Parathyroid adenoma (tissue), 2 donors: Measurements from ENCODE around the gene HSPH1.

Experiments
- H2AFZ ChIP-seq: fragments of 300-600 bp; sonication (generic); one replicate; pipeline ENCODE4 v1.7.0; 2017; ENCODE audit warnings: antibody characterized with exemption, mild to moderate bottlenecking
- H3K27ac ChIP-seq: fragments of 300-600 bp; sonication (generic); one replicate; pipeline ENCODE4 v1.7.0; 2017
- H3K27me3 ChIP-seq: fragments of 300-600 bp; sonication (generic); one replicate; pipeline ENCODE4 v1.7.0; 2017; ENCODE audit warnings: low read length; ENCODE audit not compliant: control insufficient read depth, insufficient read depth
- H3K36me3 ChIP-seq: fragments of 300-600 bp; sonication (generic); one replicate; pipeline ENCODE4 v1.7.0; 2017; ENCODE audit warnings: low read length; ENCODE audit not compliant: control insufficient read depth, insufficient read depth
- H3K4me1 ChIP-seq: fragments of 300-600 bp; sonication (generic); one replicate; pipeline ENCODE4 v1.7.0; 2017; ENCODE audit warnings: control low read depth
- H3K4me2 ChIP-seq: fragments of 300-600 bp; sonication (generic); one replicate; pipeline ENCODE4 v1.7.0; 2017; ENCODE audit warnings: low read length
- H3K4me3 ChIP-seq: fragments of 300-600 bp; sonication (generic); one replicate; pipeline ENCODE4 v1.7.0; 2017; ENCODE audit warnings: low read depth, low read length
- H3K79me2 ChIP-seq: fragments of 300-600 bp; sonication (generic); one replicate; pipeline ENCODE4 v1.7.0; 2017; ENCODE audit warnings: control low read depth
- H3K9ac ChIP-seq: fragments of 300-600 bp; sonication (generic); one replicate; pipeline ENCODE4 v1.7.0; 2017; ENCODE audit warnings: mild to moderate bottlenecking
- H3K9me3 ChIP-seq: fragments of 300-600 bp; sonication (generic); one replicate; pipeline ENCODE4 v1.7.0; 2017; ENCODE audit warnings: low read length; ENCODE audit not compliant: control insufficient read depth
- CTCF ChIP-seq: fragments of 300-600 bp; sonication (generic); IDR thresholded peaks from one replicate; pipeline ENCODE4 v1.7.0; 2017; ENCODE audit warnings: antibody characterized with exemption, mild to moderate bottlenecking
- donor health status: primary hyperparathyroidism.

HSPH1 gene

GRCh38 chr13:31138515-31138914 lies 23.2 kb downstream of the HSPH1 start:
- Histone ChIP-seq H2AFZ (no peak overlapping the region), H3K4me1 (no peaks in the 10 kb centered on the region), H3K27me3 (no peaks in the 10 kb centered on the region), H3K4me3 (no peak overlapping the region), H3K27ac (no peak overlapping the region), H3K36me3 (no peaks in the 10 kb centered on the region), H3K4me2 (no peak overlapping the region), H3K79me2 (no peaks in the 10 kb centered on the region), H3K9me3 (no peaks in the 10 kb centered on the region), H3K9ac (no peak overlapping the region)
- TF ChIP-seq CTCF: no peak

- Histone ChIP-seq H3K36me3 (no peaks in the 10 kb centered on the region), H3K4me1 (no peaks in the 10 kb centered on the region), H3K79me2 (no peaks in the 10 kb centered on the region), H3K27me3 (no peaks in the 10 kb centered on the region), H3K4me2 (no peak overlapping the region), H3K9me3 (no peaks in the 10 kb centered on the region), H3K27ac (no peak overlapping the region), H2AFZ (no peak overlapping the region), H3K9ac (no peak overlapping the region), H3K4me3 (no peak overlapping the region)
- TF ChIP-seq CTCF: no peak
These were observed 25.0 kb downstream of the HSPH1 start for GRCh38 chr13:31136724-31137123.

- no peaks in the 10 kb centered on the region for H3K36me3 ChIP-seq
- H3K27me3 ChIP-seq: no peaks in the 10 kb centered on the region
- H3K79me2 ChIP-seq: no peaks in the 10 kb centered on the region
- H3K9ac ChIP-seq: no peak overlapping the region
- no peaks in the 10 kb centered on the region for H3K9me3 ChIP-seq
- TF ChIP-seq CTCF: no peak
- H3K4me3 ChIP-seq: no peak overlapping the region
- H2AFZ ChIP-seq: no peak overlapping the region
- no peak overlapping the region for H3K27ac ChIP-seq
- no peak overlapping the region for H3K4me2 ChIP-seq
- H3K4me1 ChIP-seq: no peaks in the 10 kb centered on the region
These were observed 27.5 kb downstream of the HSPH1 start for GRCh38 chr13:31134039-31134711.

GRCh38 chr13:31133621-31134020 lies 28.1 kb downstream of the HSPH1 start:
- Histone ChIP-seq H3K79me2 (no peaks in the 10 kb centered on the region), H3K9ac (no peak overlapping the region), H3K27me3 (no peaks in the 10 kb centered on the region), H2AFZ (no peak overlapping the region), H3K4me3 (no peak overlapping the region), H3K9me3 (no peaks in the 10 kb centered on the region), H3K36me3 (no peaks in the 10 kb centered on the region), H3K4me1 (no peaks in the 10 kb centered on the region), H3K27ac (no peak overlapping the region), H3K4me2 (no peak overlapping the region)
- no peak for TF ChIP-seq CTCF

GRCh38 chr13:31131470-31131961 lies 30.2 kb downstream of the HSPH1 start:
- H3K79me2 ChIP-seq: no peaks in the 10 kb centered on the region
- no peak for TF ChIP-seq CTCF
- no peak overlapping the region for H3K4me2 ChIP-seq
- H3K27me3 ChIP-seq: no peaks in the 10 kb centered on the region
- H3K9me3 ChIP-seq: no peaks in the 10 kb centered on the region
- no peaks in the 10 kb centered on the region for H3K4me1 ChIP-seq
- no peak overlapping the region for H3K27ac ChIP-seq
- no peaks in the 10 kb centered on the region for H3K36me3 ChIP-seq
- H3K9ac ChIP-seq: no peak overlapping the region
- no peak overlapping the region for H2AFZ ChIP-seq
- H3K4me3 ChIP-seq: no peak overlapping the region
